A549 (cell line): ENCODE measurements around the gene ENTHD1. TPM values are rescaled to one million over a fixed set of nuclear protein-coding genes. Genes with fewer than 3 reads are reported as not detected.

Experiments used
- ATAC-seq, 2 experiments: fragments of 200-7000 bp in 1 of 2; fragments of >200 bp in 1 of 2; cut with Nextera tagmentation in 1 of 2; cut with Tn5 transposase in 1 of 2; 3 replicates each; pipeline versions ENCODE4 v1.8.0 to v1.9.1; 2018 to 2020; ENCODE audit warnings: mild to moderate bottlenecking in 1 of 2, moderate library complexity in 1 of 2
- CTCF ChIA-PET: fragments of 300-600 bp; sonication (Branson Sonifier 250); formaldehyde crosslinking; extraction: SDS; loops from one replicate; lab custom pipeline; 2021; ENCODE audit warnings: antibody characterized with exemption, inconsistent platforms; lab: Yijun Ruan, JAX
- POLR2A ChIA-PET: fragments of 350-600 bp; formaldehyde crosslinking; extraction: SDS; loops from one replicate; lab custom pipeline; 2021; ENCODE audit warnings: antibody characterized with exemption, inconsistent platforms; lab: Yijun Ruan, JAX
- DNase-seq, 2 experiments: peaks; one replicate each; pipeline versions ENCODE4 v3.0.0 to v3.0.0-alpha.2; 2011 to 2016; ENCODE audit warnings: low read depth in 1 of 2, low spot score in 1 of 2
- FAIRE-seq: peaks from 2 replicates; lab custom pipeline; 2011; peaks lifted over from hg19 to GRCh38; lab: Jason Lieb, UNC
- H3K27ac ChIP-seq, 2 experiments: fragments of >200 bp; sonication (Bioruptor Twin); formaldehyde crosslinking; 3 replicates each; pipeline ENCODE4 v1.5.1; 2016 to 2017
- H3K4me1 ChIP-seq: fragments of >200 bp; sonication (Bioruptor Twin); formaldehyde crosslinking; 3 replicates; pipeline ENCODE4 v1.6.1; 2016
- H3K4me2 ChIP-seq: fragments of >200 bp; sonication (Bioruptor Twin); formaldehyde crosslinking; 3 replicates; pipeline ENCODE4 v1.6.1; 2016
- H3K4me3 ChIP-seq: fragments of >200 bp; sonication (Bioruptor Twin); formaldehyde crosslinking; 3 replicates; pipeline ENCODE4 v1.5.1; 2016
- H3K9me3 ChIP-seq: fragments of >200 bp; sonication (Bioruptor Twin); formaldehyde crosslinking; 3 replicates; pipeline ENCODE4 v1.6.1; 2016
- ATOH8 ChIP-seq: fragments of 250-450 bp; sonication (Bioruptor Pico); IDR thresholded peaks from 2 replicates; pipeline ENCODE4 v1.5.0; 2020; ENCODE audit warnings: low read depth, mild to moderate bottlenecking, moderate library complexity
- CBX8 ChIP-seq: fragments of 200-600 bp; sonication (generic); IDR thresholded peaks from 2 replicates; pipeline ENCODE4 v1.6.1; 2016
- CHD2 ChIP-seq: fragments of 150-350 bp; IDR thresholded peaks from 2 replicates; pipeline ENCODE4 v1.6.1; 2014; ENCODE audit warnings: low read length; ENCODE audit not compliant: partially characterized antibody
- CTCF ChIP-seq: fragments of >200 bp; sonication (Bioruptor Twin); formaldehyde crosslinking; IDR thresholded peaks from 3 replicates; pipeline ENCODE4 v1.5.1; 2016
- EHF ChIP-seq: fragments of 250-450 bp; sonication (Bioruptor Pico); IDR thresholded peaks from 2 replicates; pipeline ENCODE4 v1.5.0; 2020; ENCODE audit warnings: mild to moderate bottlenecking
- EHMT2 ChIP-seq: fragments of 200-600 bp; sonication (generic); IDR thresholded peaks from 2 replicates; pipeline ENCODE4 v1.6.1; 2016; ENCODE audit warnings: antibody characterized with exemption, low read depth, mild to moderate bottlenecking, moderate library complexity
- EP300 ChIP-seq, 2 experiments: fragments of >200 bp; sonication (Bioruptor Twin); formaldehyde crosslinking; IDR thresholded peaks; 2 replicates in 1 of 2; 3 replicates in 1 of 2; pipeline ENCODE4 v1.6.1; 2016 to 2017
- ESRRA ChIP-seq: fragments of 150-350 bp; IDR thresholded peaks from 2 replicates; pipeline ENCODE4 v1.6.1; 2014; ENCODE audit warnings: mild to moderate bottlenecking, low read length, borderline replicate concordance
- FOSB ChIP-seq: fragments of 250-450 bp; sonication (Bioruptor Pico); IDR thresholded peaks from 2 replicates; pipeline ENCODE4 v1.5.0; 2020; ENCODE audit warnings: mild to moderate bottlenecking, moderate library complexity
- FOXS1 ChIP-seq: fragments of 250-450 bp; sonication (Bioruptor Pico); IDR thresholded peaks from 2 replicates; pipeline ENCODE4 v1.5.0; 2020; ENCODE audit warnings: mild to moderate bottlenecking, moderate library complexity
- HES2 ChIP-seq: fragments of >200 bp; sonication (Bioruptor Twin); formaldehyde crosslinking; IDR thresholded peaks from 2 replicates; pipeline ENCODE4 v1.6.1; 2016
- HOXB13 ChIP-seq: fragments of 250-450 bp; sonication (Bioruptor Pico); IDR thresholded peaks from 2 replicates; pipeline ENCODE4 v1.5.0; 2020; ENCODE audit warnings: low read depth, mild to moderate bottlenecking, moderate library complexity
- JUN ChIP-seq, 2 experiments: fragments of >200 bp; sonication (Bioruptor Twin); formaldehyde crosslinking; IDR thresholded peaks; 2 replicates in 1 of 2; 3 replicates in 1 of 2; pipeline ENCODE4 v1.6.1; 2016 to 2017
- KDM1A ChIP-seq: fragments of 200-600 bp; sonication (generic); IDR thresholded peaks from 2 replicates; pipeline ENCODE4 v1.6.1; 2016; ENCODE audit warnings: low read depth, mild to moderate bottlenecking
- MAZ ChIP-seq: fragments of 150-350 bp; IDR thresholded peaks from 2 replicates; pipeline ENCODE4 v1.6.1; 2014; ENCODE audit warnings: antibody characterized with exemption, low read depth, low read length, borderline replicate concordance
- POLR2A ChIP-seq: IDR thresholded peaks from 2 replicates; pipeline ENCODE4 v1.6.1; 2012; ENCODE audit warnings: mild to moderate bottlenecking, low read length
- POLR2AphosphoS2 ChIP-seq: conservative IDR thresholded peaks from 2 replicates; pipeline ENCODE4 v1.6.1; 2012; ENCODE audit warnings: low read length, improper control_type of control experiment, inconsistent platforms
- RFX5 ChIP-seq: fragments of 450-650 bp; IDR thresholded peaks from 2 replicates; pipeline ENCODE4 v1.7.1; 2014; ENCODE audit warnings: antibody characterized with exemption, mild to moderate bottlenecking, moderate library complexity
- RNF2 ChIP-seq: fragments of 200-600 bp; sonication (generic); IDR thresholded peaks from 2 replicates; pipeline ENCODE4 v1.6.1; 2016; ENCODE audit warnings: low read depth, mild to moderate bottlenecking, antibody characterized with exemption, moderate library complexity, borderline replicate concordance
- USF2 ChIP-seq: fragments of 450-650 bp; IDR thresholded peaks from 2 replicates; pipeline ENCODE4 v1.6.1; 2014; ENCODE audit warnings: antibody characterized with exemption
- ZC3H11A ChIP-seq: fragments of 450-650 bp; IDR thresholded peaks from 2 replicates; pipeline ENCODE4 v1.6.1; 2014; ENCODE audit warnings: antibody characterized with exemption, mild to moderate bottlenecking
- ZNF302 ChIP-seq: fragments of 250-450 bp; sonication (Bioruptor Pico); IDR thresholded peaks from 2 replicates; pipeline ENCODE4 v1.9.0; 2021; ENCODE audit warnings: inconsistent platforms, mild to moderate bottlenecking, moderate library complexity
- ZSCAN20 ChIP-seq: fragments of 250-450 bp; sonication (Bioruptor Pico); IDR thresholded peaks from 2 replicates; pipeline ENCODE4 v1.8.0; 2022; ENCODE audit warnings: mild to moderate bottlenecking, moderate library complexity
- WGBS: methylation state at CpG from one replicate; pipeline ENCODE4 v1.1.6; 2017; ENCODE audit errors: missing lambda C conversion rate; 5-methylcytosine and 5-hydroxymethylcytosine counted together
- polyA plus RNA-seq, 4 experiments: library from polyadenylated mRNA; depleted of rRNA in 3 of 4; stranded (reverse); fragments of >200 nt; fragmentation: RNase III in 1 of 4; extraction: RNeasy Plus Mini Kit Qiagen cat#74134 plus additional on column Dnase treatment in 1 of 4; gene quantifications; 2 replicates in 3 of 4; 3 replicates in 1 of 4; pipeline ENCODE4 v1.2.3, GENCODE V29; 2011 to 2017

ENTHD1 gene
- polyA plus RNA-seq, 2 of the 4 experiments (the other 2 are of a cell fraction): not detected

- ATAC-seq (no peak), FAIRE-seq (no peak), DNase-seq (no peak)
- POLR2A ChIA-PET: no interaction called here
- WGBS: 30% methylated on average over 4 of the region's 4 CpGs
- Histone ChIP-seq H3K4me2 (0 out of 3 replicates have a peak overlapping the region, but pooled peaks have one; percentile 12), H3K27ac (no peak overlapping the region), H3K4me1 (no peaks in the 10 kb centered on the region), H3K9me3 (no peaks in the 10 kb centered on the region), H3K4me3 (no peak overlapping the region)
- no peak for TF ChIP-seq HES2
- no peak for TF ChIP-seq USF2
- TF ChIP-seq ZNF302 (CRISPR knock-in tag): no peak
- TF ChIP-seq FOSB (CRISPR knock-in tag): no peak
- TF ChIP-seq ATOH8 (CRISPR knock-in tag): no peak
- no peak for TF ChIP-seq EHF (CRISPR knock-in tag)
- no peak for TF ChIP-seq CHD2
- TF ChIP-seq EHMT2: no peak
- no peak for TF ChIP-seq HOXB13 (CRISPR knock-in tag)
- TF ChIP-seq RNF2: no peak
- TF ChIP-seq ZC3H11A: no peak
- TF ChIP-seq MAZ: no peak
- no peak for TF ChIP-seq KDM1A
- no peak for TF ChIP-seq FOXS1 (CRISPR knock-in tag)
- no peak for TF ChIP-seq ZSCAN20 (CRISPR knock-in tag)
- CTCF ChIA-PET: no interaction called here
These were observed 119.5 kb downstream of the ENTHD1 start for GRCh38 chr22:39773976-39774539.

GRCh38 chr22:39773503-39773902, 120.1 kb downstream of the ENTHD1 start:
- POLR2A ChIA-PET: no interaction called here
- CTCF ChIA-PET: interaction anchor here (0.6 kb wide), 1 partner anchor 142 kb away, joined by 3 read pairs; no protein-coding TSS in a partner anchor
- H3K27ac ChIP-seq: no peak overlapping the region
- H3K4me1 ChIP-seq: no peaks in the 10 kb centered on the region
- H3K4me3 ChIP-seq: no peak overlapping the region
- no peak for ATAC-seq
- H3K9me3 ChIP-seq: no peaks in the 10 kb centered on the region
- no peak for DNase-seq
- FAIRE-seq: no peak
- TF ChIP-seq JUN (IDR thresholded peaks at IDR 0.05) (no peak), EP300 (IDR thresholded peaks at IDR 0.05) (no peak), ATOH8 (CRISPR knock-in tag) (no peak), ESRRA (no peak), CBX8 (no peak), CTCF (no peak), RFX5 (no peak), POLR2AphosphoS2 (no peak), POLR2A (no peak)
- H3K4me2 ChIP-seq: no peak overlapping the region
